Endodermal cell (in vitro differentiated cells): ENCODE measurements around the gene ANGPTL2. TPM values are rescaled to one million over a fixed set of nuclear protein-coding genes. Genes with fewer than 3 reads are reported as not detected.

Experiments used
- DNase-seq: peaks from one replicate; pipeline ENCODE4 v3.0.0-alpha.2; 2017
- H3K27ac ChIP-seq: 2 replicates; pipeline ENCODE4 v1.5.1; 2013; ENCODE audit warnings: mild to moderate bottlenecking, low read depth, low read length, moderate library complexity
- H3K27me3 ChIP-seq: 2 replicates; pipeline ENCODE4 v1.6.1; 2013; ENCODE audit warnings: mild to moderate bottlenecking, low read length, moderate library complexity; ENCODE audit not compliant: insufficient read depth, control insufficient read depth, poor library complexity, severe bottlenecking
- H3K36me3 ChIP-seq: 2 replicates; pipeline ENCODE4 v1.7.0; 2013; ENCODE audit warnings: mild to moderate bottlenecking, low read length, moderate library complexity; ENCODE audit not compliant: control insufficient read depth, insufficient read depth
- H3K4me1 ChIP-seq: one replicate; pipeline ENCODE4 v1.7.0; 2013; ENCODE audit warnings: low read length; ENCODE audit not compliant: control insufficient read depth, insufficient read depth
- H3K4me3 ChIP-seq: 2 replicates; pipeline ENCODE4 v1.5.1; 2013; ENCODE audit warnings: mild to moderate bottlenecking, low read length, moderate library complexity
- H3K9ac ChIP-seq: 2 replicates; pipeline ENCODE4 v1.6.1; 2013; ENCODE audit warnings: mild to moderate bottlenecking, low read length, moderate library complexity; ENCODE audit not compliant: poor library complexity, severe bottlenecking; ENCODE audit errors: extremely low read depth
- H3K9me3 ChIP-seq: 2 replicates; pipeline ENCODE4 v1.6.1; 2013; ENCODE audit warnings: mild to moderate bottlenecking, low read length, moderate library complexity; ENCODE audit not compliant: control insufficient read depth
- H3K27ac Mint-ChIP-seq: 2 replicates; pipeline ENCODE4 v1.8.0; 2020; ENCODE audit warnings: mixed read lengths
- H3K27me3 Mint-ChIP-seq: 2 replicates; pipeline ENCODE4 v1.8.0; 2021; ENCODE audit warnings: mild to moderate bottlenecking, mixed read lengths; ENCODE audit not compliant: insufficient read depth
- H3K36me3 Mint-ChIP-seq: 2 replicates; pipeline ENCODE4 v1.8.0; 2020; ENCODE audit warnings: low read depth, mixed read lengths
- H3K4me1 Mint-ChIP-seq: 2 replicates; pipeline ENCODE4 v1.8.0; 2020; ENCODE audit warnings: mixed read lengths
- H3K4me3 Mint-ChIP-seq: 2 replicates; pipeline ENCODE4 v1.8.0; 2020; ENCODE audit warnings: mild to moderate bottlenecking, moderate library complexity, mixed read lengths
- H3K9me3 Mint-ChIP-seq: 2 replicates; pipeline ENCODE4 v1.8.0; 2020; ENCODE audit warnings: mild to moderate bottlenecking, mixed read lengths
- CTCF ChIP-seq: fragments of 200-600 bp; sonication (generic); conservative IDR thresholded peaks from 2 replicates; pipeline ENCODE4 v1.5.0; 2021; ENCODE audit warnings: antibody characterized with exemption, mild to moderate bottlenecking
- WGBS, 2 experiments: methylation state at CpG; one replicate each; pipeline versions ENCODE4 v1.1.5 to v1.1.7; 2013; ENCODE audit warnings: missing lambda C conversion rate in 2 of 2, mixed read lengths in 1 of 2; ENCODE audit not compliant: insufficient coverage in 1 of 2, insufficient read length in 1 of 2; 5-methylcytosine and 5-hydroxymethylcytosine counted together
- total RNA-seq, 2 donors: library from RNA; stranded (reverse); fragmentation: NEBNext Ultra II Directional in 1 of 2; extraction: Animal tissue kit (Norgen Biotek cat#: 25700) in 1 of 2; gene quantifications; 2 replicates in 1 of 2; 3 replicates in 1 of 2; pipeline ENCODE4 v1.2.1, GENCODE V29; 2021

ANGPTL2 gene
- total RNA-seq, 2 donors from 2014 or later = 14.8 to 17.1 TPM

GRCh38 chr9:127078336-127078735 is 44.1 kb downstream of the ANGPTL2 start:
- peaks cover 13% of the 10 kb centered on the region for H3K4me1 ChIP-seq
- Mint-ChIP-seq H3K4me3 (no peak overlapping the region), H3K4me1 (peaks cover 36% of the 10 kb centered on the region), H3K27ac (no peak overlapping the region), H3K9me3 (no peaks in the 10 kb centered on the region), H3K27me3 (no peaks in the 10 kb centered on the region), H3K36me3 (peaks cover 13% of the 10 kb centered on the region)
- no peak overlapping the region for H3K4me3 ChIP-seq
- 93 to 100% methylated on average over 5 to 6 of the region's 6 CpGs for WGBS, 2 experiments
- no peak for DNase-seq
- H3K27me3 ChIP-seq = no peaks in the 10 kb centered on the region
- no peak overlapping the region for H3K9ac ChIP-seq
- no peak for TF ChIP-seq CTCF
- H3K36me3 ChIP-seq = no peaks in the 10 kb centered on the region
- H3K27ac ChIP-seq = no peak overlapping the region
- H3K9me3 ChIP-seq = peaks cover 8% of the 10 kb centered on the region

GRCh38 chr9:127077644-127077946 is 44.8 kb downstream of the ANGPTL2 start:
- Mint-ChIP-seq H3K9me3 (peaks cover 2% of the 10 kb centered on the region), H3K4me1 (peaks cover 36% of the 10 kb centered on the region), H3K27me3 (no peaks in the 10 kb centered on the region), H3K27ac (no peak overlapping the region), H3K36me3 (peaks cover 15% of the 10 kb centered on the region), H3K4me3 (no peak overlapping the region)
- TF ChIP-seq CTCF = no peak
- Histone ChIP-seq H3K9ac (no peak overlapping the region), H3K27ac (no peak overlapping the region), H3K9me3 (peaks cover 8% of the 10 kb centered on the region), H3K27me3 (no peaks in the 10 kb centered on the region), H3K36me3 (no peaks in the 10 kb centered on the region), H3K4me3 (no peak overlapping the region), H3K4me1 (peaks cover 13% of the 10 kb centered on the region)
- DNase-seq = no peak
- 62 to 84% methylated on average over 2 of the region's 2 CpGs for WGBS, 2 experiments

- DNase-seq = peak; percentile 62
- Histone ChIP-seq H3K27ac (no peak overlapping the region), H3K36me3 (no peaks in the 10 kb centered on the region), H3K27me3 (no peaks in the 10 kb centered on the region), H3K4me3 (no peak overlapping the region), H3K4me1 (peaks cover 13% of the 10 kb centered on the region), H3K9ac (no peak overlapping the region), H3K9me3 (peaks cover 11% of the 10 kb centered on the region)
- Mint-ChIP-seq H3K27ac (peak overlapping the region; percentile 62), H3K36me3 (peaks cover 19% of the 10 kb centered on the region), H3K9me3 (peaks cover 6% of the 10 kb centered on the region), H3K27me3 (no peaks in the 10 kb centered on the region), H3K4me3 (no peak overlapping the region), H3K4me1 (peaks cover 36% of the 10 kb centered on the region)
- WGBS, 2 experiments = 74 to 83% methylated on average over 3 to 5 of the region's 5 CpGs
- no peak for TF ChIP-seq CTCF
These were observed 45.4 kb downstream of the ANGPTL2 start for GRCh38 chr9:127076860-127077643.
